ENCODE measurements around the gene CCN5.

CCN5 gene

DNA sequence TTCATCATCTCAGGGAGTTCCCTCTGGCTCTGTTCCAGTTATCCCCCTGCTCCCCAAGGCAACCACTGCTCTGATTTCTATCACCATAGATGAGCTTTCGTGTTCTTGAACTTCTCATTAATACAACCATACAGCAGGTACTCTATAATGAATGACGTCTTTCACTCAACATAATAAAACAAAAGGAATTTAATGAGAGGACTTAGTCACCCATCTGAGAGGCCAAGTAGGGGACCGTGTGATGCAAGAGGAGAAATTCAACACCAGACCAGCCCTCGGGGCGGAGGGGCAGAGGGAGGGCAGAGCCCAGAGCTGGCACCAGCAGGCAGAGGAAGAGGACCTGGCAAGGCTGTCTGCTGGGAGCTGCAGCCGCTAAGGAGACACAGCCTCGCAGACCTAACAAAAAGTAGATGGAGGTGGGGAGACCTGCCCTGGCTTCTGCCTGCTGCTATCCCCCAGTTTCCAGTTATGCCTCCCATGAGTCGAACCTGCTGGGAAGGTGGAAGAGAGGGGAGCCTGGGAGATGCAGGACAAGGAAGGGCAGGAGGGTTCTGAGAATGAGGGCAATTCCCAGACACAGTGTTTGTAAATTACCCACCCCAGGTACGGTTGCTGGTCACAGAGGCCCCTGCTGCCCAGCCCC lies 13.8 kb downstream of the CCN5 start (continued):
- TF ChIP-seq ZNF223 (tag by site-specific recombination; IDR thresholded peaks at IDR 0.05) (no peak), SP7 (tag by site-specific recombination; IDR thresholded peaks at IDR 0.05) (peak; percentile 98), ZEB2 (tag by site-specific recombination; IDR thresholded peaks at IDR 0.05) (peak; percentile 99), TCF7L2 (IDR thresholded peaks at IDR 0.05; ENCODE audit: borderline replicate concordance, low read depth, low read length) (no peak), HOXC10 (CRISPR knock-in tag; IDR thresholded peaks at IDR 0.05) (no peak), KLF1 (tag by site-specific recombination; IDR thresholded peaks at IDR 0.05) (peak; percentile 67), ZNF529 (tag by site-specific recombination; IDR thresholded peaks at IDR 0.05; ENCODE audit: insufficient replicate concordance) (no peak), WT1 (tag by site-specific recombination; IDR thresholded peaks at IDR 0.05) (peak; percentile 89), ZNF585B (tag by site-specific recombination; IDR thresholded peaks at IDR 0.05) (no peak), ZNF24 (tag by site-specific recombination; IDR thresholded peaks at IDR 0.05) (peak; percentile 96), ZNF670 (tag by site-specific recombination; IDR thresholded peaks at IDR 0.05; ENCODE audit: low read depth) (no peak), ZNF112 (tag by site-specific recombination; IDR thresholded peaks at IDR 0.05) (no peak), ZNF596 (tag by site-specific recombination; IDR thresholded peaks at IDR 0.05) (no peak), ZFP41 (tag by site-specific recombination; IDR thresholded peaks at IDR 0.05; ENCODE audit: borderline replicate concordance) (no peak), ZNF658 (tag by site-specific recombination; IDR thresholded peaks at IDR 0.05) (no peak), ZSCAN23 (tag by site-specific recombination; IDR thresholded peaks at IDR 0.05) (peak; percentile 92; the same call in 1 of the 2 replicates), ZNF792 (tag by site-specific recombination; IDR thresholded peaks at IDR 0.05) (no peak), ZNF660 (tag by site-specific recombination; IDR thresholded peaks at IDR 0.05) (0 out of 2 replicates have a peak, but pooled peaks have one; percentile 48), ZNF664 (tag by site-specific recombination; IDR thresholded peaks at IDR 0.05) (no peak), ZNF133 (tag by site-specific recombination; IDR thresholded peaks at IDR 0.05) (no peak), SALL2 (tag by site-specific recombination; IDR thresholded peaks at IDR 0.05; ENCODE audit: borderline replicate concordance) (no peak), ZNF701 (tag by site-specific recombination; IDR thresholded peaks at IDR 0.05) (no peak), ZNF2 (tag by site-specific recombination; IDR thresholded peaks at IDR 0.05) (peak; percentile 17; the same call in 1 of the 2 replicates), ZNF600 (tag by site-specific recombination; IDR thresholded peaks at IDR 0.05) (peak; percentile 80), ZNF266 (tag by site-specific recombination; IDR thresholded peaks at IDR 0.05; ENCODE audit: low read depth) (no peak), MZF1 (tag by site-specific recombination; IDR thresholded peaks at IDR 0.05; ENCODE audit: borderline replicate concordance) (peak; percentile 93), SP2 (tag by site-specific recombination; IDR thresholded peaks at IDR 0.05) (peak; percentile 45), REPIN1 (tag by site-specific recombination; IDR thresholded peaks at IDR 0.05; ENCODE audit: low read depth) (no peak), ZNF394 (tag by site-specific recombination; IDR thresholded peaks at IDR 0.05; ENCODE audit: borderline replicate concordance) (peak; percentile 86), ZNF623 (tag by site-specific recombination; IDR thresholded peaks at IDR 0.05) (no peak), OVOL3 (tag by site-specific recombination; IDR thresholded peaks at IDR 0.05) (peak; percentile 49; the same call in 1 of the 2 replicates), ZNF239 (tag by site-specific recombination; IDR thresholded peaks at IDR 0.05) (no peak)
- TF ChIP-seq, protein P1, sequence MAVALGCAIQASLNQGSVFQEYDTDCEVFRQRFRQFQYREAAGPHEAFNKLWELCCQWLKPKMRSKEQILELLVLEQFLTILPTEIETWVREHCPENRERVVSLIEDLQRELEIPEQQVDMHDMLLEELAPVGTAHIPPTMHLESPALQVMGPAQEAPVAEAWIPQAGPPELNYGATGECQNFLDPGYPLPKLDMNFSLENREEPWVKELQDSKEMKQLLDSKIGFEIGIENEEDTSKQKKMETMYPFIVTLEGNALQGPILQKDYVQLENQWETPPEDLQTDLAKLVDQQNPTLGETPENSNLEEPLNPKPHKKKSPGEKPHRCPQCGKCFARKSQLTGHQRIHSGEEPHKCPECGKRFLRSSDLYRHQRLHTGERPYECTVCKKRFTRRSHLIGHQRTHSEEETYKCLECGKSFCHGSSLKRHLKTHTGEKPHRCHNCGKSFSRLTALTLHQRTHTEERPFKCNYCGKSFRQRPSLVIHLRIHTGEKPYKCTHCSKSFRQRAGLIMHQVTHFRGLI (tag by site-specific recombination; IDR thresholded peaks at IDR 0.05) = no peak
- TF ChIP-seq, protein P2, sequence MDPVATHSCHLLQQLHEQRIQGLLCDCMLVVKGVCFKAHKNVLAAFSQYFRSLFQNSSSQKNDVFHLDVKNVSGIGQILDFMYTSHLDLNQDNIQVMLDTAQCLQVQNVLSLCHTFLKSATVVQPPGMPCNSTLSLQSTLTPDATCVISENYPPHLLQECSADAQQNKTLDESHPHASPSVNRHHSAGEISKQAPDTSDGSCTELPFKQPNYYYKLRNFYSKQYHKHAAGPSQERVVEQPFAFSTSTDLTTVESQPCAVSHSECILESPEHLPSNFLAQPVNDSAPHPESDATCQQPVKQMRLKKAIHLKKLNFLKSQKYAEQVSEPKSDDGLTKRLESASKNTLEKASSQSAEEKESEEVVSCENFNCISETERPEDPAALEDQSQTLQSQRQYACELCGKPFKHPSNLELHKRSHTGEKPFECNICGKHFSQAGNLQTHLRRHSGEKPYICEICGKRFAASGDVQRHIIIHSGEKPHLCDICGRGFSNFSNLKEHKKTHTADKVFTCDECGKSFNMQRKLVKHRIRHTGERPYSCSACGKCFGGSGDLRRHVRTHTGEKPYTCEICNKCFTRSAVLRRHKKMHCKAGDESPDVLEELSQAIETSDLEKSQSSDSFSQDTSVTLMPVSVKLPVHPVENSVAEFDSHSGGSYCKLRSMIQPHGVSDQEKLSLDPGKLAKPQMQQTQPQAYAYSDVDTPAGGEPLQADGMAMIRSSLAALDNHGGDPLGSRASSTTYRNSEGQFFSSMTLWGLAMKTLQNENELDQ (tag by site-specific recombination; IDR thresholded peaks at IDR 0.05; ENCODE audit: low read depth) = no peak
- TF ChIP-seq, protein P3, sequence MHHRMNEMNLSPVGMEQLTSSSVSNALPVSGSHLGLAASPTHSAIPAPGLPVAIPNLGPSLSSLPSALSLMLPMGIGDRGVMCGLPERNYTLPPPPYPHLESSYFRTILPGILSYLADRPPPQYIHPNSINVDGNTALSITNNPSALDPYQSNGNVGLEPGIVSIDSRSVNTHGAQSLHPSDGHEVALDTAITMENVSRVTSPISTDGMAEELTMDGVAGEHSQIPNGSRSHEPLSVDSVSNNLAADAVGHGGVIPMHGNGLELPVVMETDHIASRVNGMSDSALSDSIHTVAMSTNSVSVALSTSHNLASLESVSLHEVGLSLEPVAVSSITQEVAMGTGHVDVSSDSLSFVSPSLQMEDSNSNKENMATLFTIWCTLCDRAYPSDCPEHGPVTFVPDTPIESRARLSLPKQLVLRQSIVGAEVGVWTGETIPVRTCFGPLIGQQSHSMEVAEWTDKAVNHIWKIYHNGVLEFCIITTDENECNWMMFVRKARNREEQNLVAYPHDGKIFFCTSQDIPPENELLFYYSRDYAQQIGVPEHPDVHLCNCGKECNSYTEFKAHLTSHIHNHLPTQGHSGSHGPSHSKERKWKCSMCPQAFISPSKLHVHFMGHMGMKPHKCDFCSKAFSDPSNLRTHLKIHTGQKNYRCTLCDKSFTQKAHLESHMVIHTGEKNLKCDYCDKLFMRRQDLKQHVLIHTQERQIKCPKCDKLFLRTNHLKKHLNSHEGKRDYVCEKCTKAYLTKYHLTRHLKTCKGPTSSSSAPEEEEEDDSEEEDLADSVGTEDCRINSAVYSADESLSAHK (tag by site-specific recombination; IDR thresholded peaks at IDR 0.05) = peak; percentile 86
- TF ChIP-seq, protein P4, sequence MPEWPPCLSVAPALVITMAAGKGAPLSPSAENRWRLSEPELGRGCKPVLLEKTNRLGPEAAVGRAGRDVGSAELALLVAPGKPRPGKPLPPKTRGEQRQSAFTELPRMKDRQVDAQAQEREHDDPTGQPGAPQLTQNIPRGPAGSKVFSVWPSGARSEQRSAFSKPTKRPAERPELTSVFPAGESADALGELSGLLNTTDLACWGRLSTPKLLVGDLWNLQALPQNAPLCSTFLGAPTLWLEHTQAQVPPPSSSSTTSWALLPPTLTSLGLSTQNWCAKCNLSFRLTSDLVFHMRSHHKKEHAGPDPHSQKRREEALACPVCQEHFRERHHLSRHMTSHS (tag by site-specific recombination; IDR thresholded peaks at IDR 0.05) = no peak
